SK-N-MC (cell line): ENCODE measurements around the gene CFAP251.

Experiments
- DNase-seq: peaks from one replicate; pipeline ENCODE4 v3.0.0-alpha.2; 2011; ENCODE audit warnings: low read depth, low spot score
- H3K27ac ChIP-seq: fragments of 200-600 bp; sonication (generic); 2 replicates; pipeline ENCODE4 v1.5.1; 2016; ENCODE audit warnings: mixed run types
- H3K36me3 ChIP-seq: fragments of 200-600 bp; sonication (generic); 2 replicates; pipeline ENCODE4 v1.6.1; 2017; ENCODE audit warnings: antibody characterized with exemption, low read length, mixed read lengths; ENCODE audit not compliant: insufficient read depth
- H3K4me3 ChIP-seq: fragments of 200-600 bp; sonication (generic); 2 replicates; pipeline ENCODE4 v1.5.1; 2016
- H3K9ac ChIP-seq: fragments of 200-600 bp; sonication (generic); 2 replicates; pipeline ENCODE4 v1.8.0; 2017; ENCODE audit warnings: mixed run types, mixed read lengths; ENCODE audit not compliant: insufficient read length
- H3K9me3 ChIP-seq: fragments of 200-600 bp; sonication (generic); 2 replicates; pipeline ENCODE4 v1.6.1; 2017; ENCODE audit warnings: low read depth, mild to moderate bottlenecking, antibody characterized with exemption, low read length, moderate library complexity, mixed read lengths
- EZH2 ChIP-seq: fragments of 200-600 bp; sonication (generic); IDR thresholded peaks from one replicate; pipeline ENCODE4 v1.6.1; 2017; ENCODE audit warnings: antibody characterized with exemption
- FOXP2 ChIP-seq: optimal IDR thresholded peaks from 2 replicates; pipeline ENCODE3; 2011; ENCODE audit warnings: mild to moderate bottlenecking, moderate library complexity; ENCODE audit not compliant: insufficient read depth; ENCODE audit errors: extremely low read length, control extremely low read depth
- POLR2AphosphoS5 ChIP-seq: IDR thresholded peaks from 2 replicates; pipeline ENCODE4 v1.6.1; 2012; ENCODE audit warnings: mild to moderate bottlenecking, low read depth, low read length, borderline replicate concordance

The CFAP251 gene

GRCh38 chr12:122042910-122043309 lies 124.5 kb downstream of the CFAP251 start:
- TF ChIP-seq FOXP2: no peak
- TF ChIP-seq POLR2AphosphoS5: no peak
- TF ChIP-seq EZH2: no peak
- Histone ChIP-seq H3K27ac (no peak overlapping the region), H3K4me3 (no peak overlapping the region), H3K9ac (no peak overlapping the region), H3K36me3 (peaks cover 53% of the 10 kb centered on the region), H3K9me3 (no peaks in the 10 kb centered on the region)
- no peak for DNase-seq

GRCh38 chr12:122043476-122043875 lies 125.1 kb downstream of the CFAP251 start:
- H3K9ac ChIP-seq: no peak overlapping the region
- no peak overlapping the region for H3K27ac ChIP-seq
- TF ChIP-seq EZH2: no peak
- TF ChIP-seq POLR2AphosphoS5: no peak
- H3K36me3 ChIP-seq: peaks cover 51% of the 10 kb centered on the region
- no peak for DNase-seq
- H3K9me3 ChIP-seq: no peaks in the 10 kb centered on the region
- H3K4me3 ChIP-seq: no peak overlapping the region

GRCh38 chr12:122045262-122045661 lies 126.9 kb downstream of the CFAP251 start:
- Histone ChIP-seq H3K4me3 (no peak overlapping the region), H3K9ac (no peak overlapping the region), H3K9me3 (no peaks in the 10 kb centered on the region), H3K36me3 (peaks cover 46% of the 10 kb centered on the region), H3K27ac (no peak overlapping the region)
- no peak for TF ChIP-seq FOXP2
- TF ChIP-seq POLR2AphosphoS5: no peak
- TF ChIP-seq EZH2: no peak
- no peak for DNase-seq

- no peak for DNase-seq
- TF ChIP-seq EZH2 (no peak), POLR2AphosphoS5 (no peak), FOXP2 (no peak)
- Histone ChIP-seq H3K9ac (no peak overlapping the region), H3K36me3 (peaks cover 41% of the 10 kb centered on the region), H3K27ac (no peak overlapping the region), H3K9me3 (no peaks in the 10 kb centered on the region), H3K4me3 (no peak overlapping the region)
Observed at GRCh38 chr12:122046145-122046544, 127.8 kb downstream of the CFAP251 start.

- H3K27ac ChIP-seq: no peak overlapping the region
Observed at GRCh38 chr12:122048151-122048550, 129.8 kb downstream of the CFAP251 start.

GRCh38 chr12:122049827-122050226 lies 131.4 kb downstream of the CFAP251 start:
- DNase-seq: no peak
- peaks cover 25% of the 10 kb centered on the region for H3K36me3 ChIP-seq
- H3K4me3 ChIP-seq: no peak overlapping the region
- no peak overlapping the region for H3K9ac ChIP-seq
- no peaks in the 10 kb centered on the region for H3K9me3 ChIP-seq
- H3K27ac ChIP-seq: no peak overlapping the region
- TF ChIP-seq POLR2AphosphoS5: no peak
- TF ChIP-seq FOXP2: no peak
- TF ChIP-seq EZH2: no peak

More at GRCh38 chr12:122048151-122048550, 129.8 kb downstream of the CFAP251 start:
- no peak for TF ChIP-seq FOXP2
- no peak for TF ChIP-seq POLR2AphosphoS5
- no peak for TF ChIP-seq EZH2
- Histone ChIP-seq H3K9ac (no peak overlapping the region), H3K9me3 (no peaks in the 10 kb centered on the region), H3K4me3 (no peak overlapping the region), H3K36me3 (peaks cover 32% of the 10 kb centered on the region)
- DNase-seq: no peak

GRCh38 chr12:122050706-122051105 lies 132.3 kb downstream of the CFAP251 start:
- Histone ChIP-seq H3K4me3 (no peak overlapping the region), H3K36me3 (peaks cover 29% of the 10 kb centered on the region), H3K9me3 (no peaks in the 10 kb centered on the region), H3K27ac (no peak overlapping the region), H3K9ac (no peak overlapping the region)
- TF ChIP-seq EZH2 (no peak), FOXP2 (no peak), POLR2AphosphoS5 (no peak)
- DNase-seq: no peak

GRCh38 chr12:122051231-122051876 lies 133.0 kb downstream of the CFAP251 start:
- TF ChIP-seq POLR2AphosphoS5: no peak
- TF ChIP-seq EZH2: no peak
- TF ChIP-seq FOXP2: no peak
- H3K36me3 ChIP-seq: peaks cover 29% of the 10 kb centered on the region
- no peak overlapping the region for H3K27ac ChIP-seq
- no peaks in the 10 kb centered on the region for H3K9me3 ChIP-seq
- no peak overlapping the region for H3K9ac ChIP-seq
- no peak for DNase-seq
- no peak overlapping the region for H3K4me3 ChIP-seq

GRCh38 chr12:122052285-122052684 lies 133.9 kb downstream of the CFAP251 start:
- no peak overlapping the region for H3K9ac ChIP-seq
- H3K27ac ChIP-seq: no peak overlapping the region
- H3K36me3 ChIP-seq: peaks cover 33% of the 10 kb centered on the region
- no peak for DNase-seq
- H3K9me3 ChIP-seq: no peaks in the 10 kb centered on the region
- no peak overlapping the region for H3K4me3 ChIP-seq
- TF ChIP-seq EZH2 (no peak), POLR2AphosphoS5 (no peak), FOXP2 (no peak)
